HG02588 (cell line): ENCODE measurements around the gene TAX1BP3.

Experiments used
- ATAC-seq: cut with Tn5 transposase; IDR thresholded peaks from one replicate; pipeline ENCODE4 v1.9.1; 2021; ENCODE audit warnings: mild to moderate bottlenecking, moderate library complexity; ENCODE audit not compliant: unreplicated experiment

TAX1BP3 gene

GRCh38 chr17:3688852-3689261, 20.5 kb upstream of the TAX1BP3 start:
- no peak for ATAC-seq

DNA sequence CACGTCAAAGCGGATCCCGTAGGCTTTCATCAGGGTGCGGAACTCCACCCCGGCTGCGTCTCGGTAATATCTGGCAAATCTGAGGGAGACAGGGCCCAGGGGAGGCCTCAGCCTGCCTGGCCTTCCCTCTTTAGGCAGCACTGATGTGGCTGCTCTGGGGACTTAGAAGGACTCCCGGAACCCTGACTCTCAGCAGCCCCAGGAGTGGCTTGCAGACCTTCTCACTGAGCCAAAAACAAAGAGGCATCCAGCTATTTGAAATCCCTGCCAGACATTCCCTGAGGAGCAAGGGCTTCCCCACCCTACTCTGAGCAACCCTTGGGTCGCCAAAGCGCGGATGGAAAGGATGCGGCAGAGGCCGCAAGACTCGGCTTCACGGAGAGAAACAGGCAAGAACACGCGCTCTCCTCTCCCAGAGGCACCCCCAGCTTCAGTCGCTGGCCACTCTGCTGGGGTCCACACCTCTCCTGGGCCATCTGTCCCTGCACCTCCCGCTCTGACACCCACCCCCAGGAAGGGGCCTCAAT, 19.7 kb upstream of the TAX1BP3 start:
- ATAC-seq, result no peak

DNA sequence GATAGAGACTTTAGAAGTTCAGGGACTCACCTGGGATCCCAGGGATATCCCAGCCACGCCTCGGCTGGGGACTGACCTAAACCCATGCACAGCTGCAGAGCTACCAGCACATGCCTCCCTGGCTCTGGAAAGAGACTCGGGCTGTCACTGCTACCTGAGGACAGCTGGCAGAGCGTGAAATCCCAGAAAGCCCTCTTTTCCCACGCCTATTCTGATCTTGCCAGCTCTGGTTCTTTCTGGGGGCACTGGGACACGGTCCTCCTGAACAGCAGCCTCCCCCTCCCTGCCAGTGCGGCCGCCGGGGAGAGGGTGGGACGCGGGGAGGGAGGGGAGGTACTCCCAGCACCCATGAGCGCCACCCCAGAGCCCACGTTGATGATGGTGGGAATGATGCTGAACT, 16.8 kb upstream of the TAX1BP3 start:
- no peak for ATAC-seq

- ATAC-seq, result no peak
Observed at GRCh38 chr17:3683054-3683511, 14.7 kb upstream of the TAX1BP3 start.

GRCh38 chr17:3682033-3682432, 13.7 kb upstream of the TAX1BP3 start:
- ATAC-seq, result no peak

DNA sequence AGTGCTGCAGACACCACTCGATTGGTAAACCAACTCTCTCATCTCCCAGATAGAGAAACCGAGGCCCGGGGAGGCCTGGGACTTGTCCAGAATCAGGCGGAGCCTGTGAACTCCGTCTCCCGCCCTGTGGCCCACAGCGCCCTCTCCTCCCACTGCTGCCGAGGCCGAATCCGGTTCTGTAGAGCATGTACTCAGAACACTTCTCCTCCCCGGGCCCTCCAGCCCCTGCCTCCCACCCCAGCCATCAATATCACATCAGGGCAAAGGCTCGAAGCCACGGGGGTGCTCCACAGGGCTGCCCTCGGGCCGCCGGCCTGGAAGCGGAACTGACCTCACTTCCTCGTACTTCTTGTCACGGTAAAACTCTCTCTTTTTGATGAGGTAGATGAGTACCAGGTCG, 13.2 kb upstream of the TAX1BP3 start:
- no peak for ATAC-seq

GRCh38 chr17:3681057-3681456, 12.7 kb upstream of the TAX1BP3 start:
- ATAC-seq, result no peak

- ATAC-seq, result no peak
Observed at GRCh38 chr17:3679531-3680126, 11.3 kb upstream of the TAX1BP3 start.

- no peak for ATAC-seq
Observed at GRCh38 chr17:3678821-3679530, 10.6 kb upstream of the TAX1BP3 start.

- no peak for ATAC-seq
Observed at GRCh38 chr17:3678095-3678820, 9.9 kb upstream of the TAX1BP3 start.

- ATAC-seq, result no peak
Observed at GRCh38 chr17:3675886-3676285, 7.5 kb upstream of the TAX1BP3 start.

- no peak for ATAC-seq
Observed at GRCh38 chr17:3672571-3672970, 4.2 kb upstream of the TAX1BP3 start.

GRCh38 chr17:3669548-3669947, 1.2 kb upstream of the TAX1BP3 start:
- ATAC-seq, result no peak

DNA sequence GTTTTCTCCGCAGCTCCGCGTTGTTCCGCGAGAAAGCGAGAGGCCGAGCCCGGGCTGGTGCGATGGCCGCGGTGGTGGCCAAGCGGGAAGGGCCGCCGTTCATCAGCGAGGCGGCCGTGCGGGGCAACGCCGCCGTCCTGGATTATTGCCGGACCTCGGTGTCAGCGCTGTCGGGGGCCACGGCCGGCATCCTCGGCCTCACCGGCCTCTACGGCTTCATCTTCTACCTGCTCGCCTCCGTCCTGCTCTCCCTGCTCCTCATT, 638 bp upstream of the TAX1BP3 start:
- ATAC-seq, result no peak

DNA sequence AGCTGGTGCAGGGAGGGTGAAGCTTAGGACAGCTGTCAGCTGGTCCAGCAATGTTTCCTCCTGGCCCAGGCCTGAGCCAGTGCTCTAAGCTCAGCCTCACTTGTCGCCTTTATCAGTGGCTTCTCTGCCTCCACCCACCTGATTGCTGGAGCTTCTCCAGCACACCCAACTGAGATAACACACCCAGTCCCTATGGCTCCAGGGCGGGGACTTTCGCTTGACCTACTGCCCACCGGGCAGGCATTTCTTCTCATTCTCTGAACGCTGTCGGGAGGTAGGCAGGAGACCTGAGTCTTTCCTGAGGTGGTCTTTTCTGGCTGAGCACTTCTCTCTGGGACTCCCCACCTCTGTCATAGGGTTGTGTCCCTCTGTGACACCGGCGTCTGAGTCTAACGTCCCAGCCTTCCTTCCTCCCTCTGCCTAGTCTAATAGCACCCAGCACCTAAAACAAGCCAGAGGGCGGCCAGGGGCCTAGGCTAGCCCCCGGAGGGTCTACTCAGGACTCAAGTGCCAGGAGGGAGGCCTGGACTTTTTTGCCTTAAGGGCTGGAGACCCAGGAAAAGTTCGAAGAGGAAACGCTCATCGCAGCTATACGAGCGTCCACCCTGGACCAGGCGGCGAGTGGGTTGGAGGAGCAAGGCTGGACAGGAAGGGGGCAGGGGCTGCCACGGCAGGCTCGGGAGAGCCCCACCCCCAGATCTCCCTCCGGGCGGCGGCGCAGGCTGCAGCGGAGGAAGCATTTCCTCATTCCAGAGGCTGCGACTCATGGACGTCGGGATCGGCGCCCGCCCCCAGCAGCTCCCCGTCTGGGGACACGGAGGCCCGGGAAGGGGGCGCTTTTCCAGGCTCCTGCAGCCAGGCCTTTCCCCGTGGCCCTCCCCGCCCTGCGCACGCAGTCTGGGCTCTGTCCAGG, 756 bp downstream of the TAX1BP3 start:
- peak; percentile 14 for ATAC-seq

- ATAC-seq, result no peak
Observed at GRCh38 chr17:3666516-3666915, 1.9 kb downstream of the TAX1BP3 start.

DNA sequence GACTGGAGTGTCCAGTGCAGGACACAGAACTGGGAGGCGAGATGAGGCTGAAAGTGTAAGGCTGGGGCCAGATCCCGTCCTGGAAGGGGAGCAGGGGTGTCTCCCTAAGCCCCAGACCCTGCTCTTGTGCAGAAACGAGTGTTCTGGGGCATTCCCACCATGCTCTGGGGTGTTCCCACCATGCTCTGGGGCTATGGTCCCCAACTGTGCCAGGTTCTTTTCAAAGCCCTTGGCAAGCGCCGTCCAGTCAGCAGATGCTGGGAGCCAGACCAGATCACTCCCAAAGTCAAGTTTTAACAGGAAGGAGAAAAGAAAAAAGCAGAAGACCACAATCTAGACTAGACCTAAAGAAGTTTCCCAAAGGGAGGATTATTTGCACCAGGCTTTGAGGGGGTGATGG, 2.5 kb downstream of the TAX1BP3 start:
- no peak for ATAC-seq

- no peak for ATAC-seq
Observed at GRCh38 chr17:3663102-3664011, 5.0 kb downstream of the TAX1BP3 start.

DNA sequence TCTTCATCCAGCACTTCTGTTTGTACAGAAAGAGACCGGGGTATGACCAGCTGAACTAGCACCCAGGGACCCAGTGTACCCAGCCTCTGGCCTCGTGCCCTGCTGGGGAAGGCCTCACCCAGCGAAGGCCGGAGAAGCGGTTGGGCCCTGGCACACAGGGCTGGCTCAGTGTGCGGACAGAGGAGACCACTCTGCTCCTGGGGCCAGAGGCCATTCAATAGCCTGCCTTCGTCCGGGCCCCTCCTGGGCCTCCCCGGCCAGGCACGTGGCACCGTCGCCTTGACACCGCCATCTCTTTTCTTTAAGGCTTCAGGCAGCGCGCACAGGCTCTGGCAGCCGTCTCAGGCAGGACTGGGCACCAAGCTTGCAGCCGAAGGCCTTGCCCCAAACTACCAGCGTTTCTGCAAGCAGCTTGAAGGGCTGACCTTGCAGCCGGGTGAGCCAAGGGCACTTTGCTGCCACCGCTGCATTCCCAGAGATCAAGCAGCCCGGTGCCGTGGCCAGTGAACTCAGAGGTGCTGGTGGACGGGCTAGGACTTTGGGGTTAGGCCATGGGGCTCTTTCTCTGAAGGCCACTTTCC, 8.0 kb downstream of the TAX1BP3 start:
- ATAC-seq, result no peak
